Measurements from ENCODE around the gene EPHA7. TPM values are rescaled to one million over a fixed set of nuclear protein-coding genes. Genes with fewer than 3 reads are reported as not detected.

The EPHA7 gene
- total and polyA plus RNA-seq, 5 experiments from 2014 or later = not detected

DNA sequence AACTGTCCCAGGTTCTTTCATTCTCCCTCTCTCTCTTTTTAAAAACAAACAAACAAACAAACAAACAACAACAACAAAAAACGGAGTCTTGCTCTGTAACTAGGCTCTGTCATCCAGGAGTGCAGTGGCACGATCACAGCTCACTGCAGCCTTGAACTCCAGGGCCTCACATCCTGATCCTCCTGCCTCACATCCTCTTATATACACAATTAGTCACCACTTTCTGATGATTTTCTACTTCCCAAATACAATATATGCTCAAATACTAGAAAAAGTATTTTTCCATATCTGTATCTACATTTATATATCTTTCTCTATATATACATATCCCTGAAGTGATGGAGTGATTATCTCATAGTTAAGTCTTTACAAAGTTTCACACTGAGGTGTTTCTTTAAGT lies 170.7 kb downstream of the EPHA7 start:
- H3K27ac Mint-ChIP-seq = no peak overlapping the region
- no peaks in the 10 kb centered on the region for H3K4me1 Mint-ChIP-seq
- no peak overlapping the region for H3K4me3 Mint-ChIP-seq
- ATAC-seq (no peak), DNase-seq (no peak)
- no peaks in the 10 kb centered on the region for H3K27me3 Mint-ChIP-seq
- H3K9me3 Mint-ChIP-seq = peaks cover 0 to 11% (median 3%) of the 10 kb centered on the region in 9 donors
- POLR2A ChIA-PET = no interaction called here
- no peaks in the 10 kb centered on the region for H3K36me3 Mint-ChIP-seq

DNA sequence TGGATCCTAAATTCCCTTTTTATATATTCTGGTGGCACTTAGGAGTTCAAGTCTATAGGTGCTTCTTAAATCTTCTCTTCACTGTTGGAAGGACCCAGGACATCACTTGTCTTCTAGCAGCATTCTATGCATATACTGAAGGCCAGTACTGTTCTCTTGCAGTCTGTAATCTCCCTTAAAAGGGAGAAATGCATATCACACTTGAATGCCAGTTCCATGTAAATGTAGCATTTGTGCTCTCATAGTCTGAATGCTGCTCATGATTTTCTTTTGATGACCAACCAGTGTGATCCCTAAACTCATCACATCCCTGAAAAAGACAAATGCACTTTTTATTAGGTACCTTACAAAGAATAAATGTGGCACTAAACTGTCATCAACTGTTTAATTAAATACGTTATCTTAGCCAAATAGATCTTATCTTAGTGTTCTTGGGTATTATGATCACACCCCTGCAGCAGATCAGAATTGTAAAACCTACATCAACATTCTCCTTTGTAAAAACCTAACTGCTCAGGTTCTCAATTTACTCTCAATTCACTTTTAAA lies 176.1 kb downstream of the EPHA7 start:
- Mint-ChIP-seq H3K4me3 (no peak overlapping the region), H3K27me3 (no peaks in the 10 kb centered on the region), H3K4me1 (no peaks in the 10 kb centered on the region), H3K36me3 (no peaks in the 10 kb centered on the region), H3K9me3 (peaks cover 0 to 30% (median 2%) of the 10 kb centered on the region in 9 donors), H3K27ac (no peak overlapping the region)
- DNase-seq = no peak
- POLR2A ChIA-PET = no interaction called here
- no peak for ATAC-seq

DNA sequence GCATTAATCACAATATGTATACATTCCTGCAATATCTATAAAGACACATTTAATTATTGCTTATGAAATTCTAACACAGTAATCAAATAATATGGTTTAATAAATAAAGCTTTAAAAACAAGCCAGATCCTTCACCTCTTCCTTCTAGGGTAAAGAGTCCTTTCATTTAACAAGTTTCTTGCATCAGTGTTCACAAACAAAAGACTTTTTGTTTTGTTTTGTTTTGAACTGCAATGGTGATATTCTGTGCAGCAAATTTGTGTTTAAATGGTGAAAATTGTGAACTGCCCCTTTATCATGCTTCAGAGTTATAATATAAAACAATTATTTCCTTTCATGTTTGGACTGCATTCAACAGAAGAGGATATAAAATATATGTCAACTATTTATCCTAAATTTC lies 177.3 kb downstream of the EPHA7 start:
- Mint-ChIP-seq H3K4me3 (no peak overlapping the region), H3K4me1 (no peaks in the 10 kb centered on the region), H3K27me3 (no peaks in the 10 kb centered on the region), H3K36me3 (no peaks in the 10 kb centered on the region), H3K27ac (no peak overlapping the region), H3K9me3 (peaks cover 0 to 22% (median 0%) of the 10 kb centered on the region in 9 donors)
- ATAC-seq = no peak
- POLR2A ChIA-PET = no interaction called here
- no peak for DNase-seq

DNA sequence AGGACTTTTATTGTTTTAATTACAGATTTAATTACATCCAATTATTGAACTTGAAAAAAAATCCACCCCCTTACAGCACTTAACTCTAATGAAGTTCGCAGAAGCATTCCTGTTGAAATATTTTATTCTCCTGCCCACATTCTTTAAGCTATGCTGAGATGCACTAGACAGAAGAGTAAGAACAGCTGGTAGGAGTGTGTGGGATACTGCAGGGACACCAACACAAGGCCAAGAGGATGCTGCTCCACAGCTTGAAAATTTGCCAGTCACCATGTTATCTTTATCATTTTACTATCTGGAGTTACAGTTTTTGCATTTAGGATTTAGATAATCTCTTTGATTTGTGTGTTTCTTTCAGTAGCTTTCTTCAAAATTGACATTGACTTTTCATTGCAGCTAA lies 180.7 kb downstream of the EPHA7 start:
- Mint-ChIP-seq H3K4me3 (no peak overlapping the region), H3K36me3 (no peaks in the 10 kb centered on the region)
- POLR2A ChIA-PET = no interaction called here

DNA sequence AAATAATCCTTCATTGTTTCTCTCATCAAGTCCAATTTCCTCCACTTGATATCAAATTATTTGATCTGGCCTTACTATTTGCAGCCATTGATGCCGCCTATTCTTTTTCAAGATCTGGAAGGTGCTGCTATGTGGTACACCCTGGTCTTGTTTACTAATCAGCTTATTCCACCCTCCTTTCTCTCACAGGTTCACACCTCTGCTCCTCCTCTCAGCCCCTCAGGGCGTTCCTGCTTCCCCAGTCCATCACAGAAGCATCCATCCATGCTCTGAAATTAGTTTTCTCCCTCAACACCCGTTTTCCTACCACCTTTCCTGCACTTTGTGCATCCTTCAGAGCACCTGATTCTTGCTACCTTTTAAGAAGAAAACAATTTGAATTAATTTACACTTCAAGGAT lies 183.6 kb downstream of the EPHA7 start:
- Mint-ChIP-seq H3K4me1 (no peaks in the 10 kb centered on the region), H3K27me3 (no peaks in the 10 kb centered on the region), H3K4me3 (no peak overlapping the region), H3K9me3 (peaks cover 0 to 19% (median 4%) of the 10 kb centered on the region in 9 donors), H3K36me3 (no peaks in the 10 kb centered on the region), H3K27ac (no peak overlapping the region)
- DNase-seq (no peak), ATAC-seq (no peak)
- POLR2A ChIA-PET = no interaction called here

More for the DNA sequence above, 180.7 kb downstream of the EPHA7 start:
- H3K27ac Mint-ChIP-seq = no peak overlapping the region
- DNase-seq (no peak), ATAC-seq (no peak)
- peaks cover 0 to 19% (median 4%) of the 10 kb centered on the region in 9 donors for H3K9me3 Mint-ChIP-seq
- no peaks in the 10 kb centered on the region for H3K4me1 Mint-ChIP-seq
- H3K27me3 Mint-ChIP-seq = no peaks in the 10 kb centered on the region

DNA sequence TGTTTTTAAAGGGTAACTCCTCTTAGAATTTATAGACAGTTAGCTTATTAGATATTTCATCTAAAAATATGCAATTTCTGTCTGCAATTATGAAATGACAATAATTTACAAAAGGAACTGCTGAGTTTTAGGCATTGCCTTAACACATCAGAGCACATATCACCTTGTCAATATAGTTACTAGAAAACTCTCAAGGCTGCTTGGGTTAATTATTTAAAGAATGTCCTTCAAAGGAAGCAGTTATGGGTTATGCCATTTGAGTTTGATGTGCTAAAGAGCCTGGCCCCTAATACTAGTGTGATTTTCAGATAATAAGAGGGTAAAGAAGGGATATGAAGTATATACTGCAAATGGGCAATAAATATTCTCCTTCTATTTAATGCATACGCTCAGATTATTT lies 192.5 kb downstream of the EPHA7 start:
- POLR2A ChIA-PET = no interaction called here
- H3K4me1 Mint-ChIP-seq = no peaks in the 10 kb centered on the region
- ATAC-seq (no peak), DNase-seq (no peak)
- H3K27me3 Mint-ChIP-seq = no peaks in the 10 kb centered on the region
- H3K36me3 Mint-ChIP-seq = no peaks in the 10 kb centered on the region
- H3K9me3 Mint-ChIP-seq = peaks cover 0 to 2% (median 0%) of the 10 kb centered on the region in 9 donors
- H3K4me3 Mint-ChIP-seq = no peak overlapping the region
- no peak overlapping the region for H3K27ac Mint-ChIP-seq

DNA sequence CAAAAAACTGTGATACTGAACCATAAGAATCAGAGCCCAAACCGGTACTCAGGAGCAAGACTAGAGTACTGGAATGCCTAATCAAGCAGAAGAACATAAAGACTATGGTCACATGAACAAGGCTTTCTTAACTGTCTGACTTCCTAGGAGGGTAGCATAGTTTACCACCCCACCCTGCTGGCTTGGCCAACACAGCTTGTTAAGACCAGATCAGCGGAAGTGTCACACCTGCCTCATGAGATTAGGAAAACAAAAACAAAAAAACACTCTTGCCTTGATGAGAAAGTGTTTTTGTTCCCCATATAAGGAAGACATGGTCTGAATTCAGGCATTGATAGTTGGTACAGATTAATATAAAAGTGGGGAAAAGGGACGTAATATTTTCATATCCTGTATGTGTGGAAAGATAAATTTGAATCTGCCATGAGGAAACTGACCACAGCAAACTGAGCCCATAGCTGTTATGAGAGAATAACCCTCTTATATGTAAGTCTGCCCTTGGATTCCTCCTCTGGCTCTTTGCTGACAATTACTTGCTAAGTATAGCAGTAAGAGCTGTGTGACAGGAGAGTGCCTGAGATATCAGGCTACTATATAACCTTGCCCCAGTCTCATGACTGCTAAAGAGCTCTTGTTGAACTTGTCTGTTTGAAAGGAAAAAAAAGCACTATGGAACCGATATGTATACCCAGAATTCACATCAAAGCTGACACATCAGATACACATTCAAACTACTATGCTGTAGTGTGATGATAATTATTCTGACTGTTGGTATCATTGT lies 197.1 kb downstream of the EPHA7 start:
- Mint-ChIP-seq H3K4me3 (no peak overlapping the region), H3K4me1 (no peaks in the 10 kb centered on the region), H3K27me3 (no peaks in the 10 kb centered on the region), H3K9me3 (peaks cover 0 to 18% (median 7%) of the 10 kb centered on the region in 9 donors), H3K27ac (no peak overlapping the region), H3K36me3 (no peaks in the 10 kb centered on the region)
- ATAC-seq = no peak
- POLR2A ChIA-PET = no interaction called here
- DNase-seq = no peak

DNA sequence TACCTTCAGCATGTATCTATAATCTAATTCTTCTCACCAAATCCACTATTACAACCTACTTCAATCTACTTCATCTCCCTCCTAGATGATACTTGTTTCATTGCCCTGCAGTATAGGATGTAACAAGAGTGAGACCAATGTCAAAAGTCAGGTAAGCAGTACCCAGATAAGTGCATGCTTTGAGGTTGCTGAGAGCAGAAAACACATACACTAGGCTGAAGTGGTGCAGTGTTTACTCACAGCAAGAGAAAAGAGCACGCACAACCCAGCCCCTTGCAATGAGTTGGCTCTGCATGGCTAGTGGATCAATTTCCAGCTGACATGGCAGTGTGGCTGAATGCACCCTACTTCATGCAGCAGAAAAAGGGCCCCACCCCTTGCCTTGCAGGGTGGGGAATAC lies 199.9 kb downstream of the EPHA7 start:
- ATAC-seq = no peak
- Mint-ChIP-seq H3K9me3 (peaks cover 0 to 41% (median 11%) of the 10 kb centered on the region in 9 donors), H3K4me3 (no peak overlapping the region), H3K27ac (no peak overlapping the region), H3K27me3 (no peaks in the 10 kb centered on the region), H3K36me3 (no peaks in the 10 kb centered on the region), H3K4me1 (no peaks in the 10 kb centered on the region)
- DNase-seq = no peak
- POLR2A ChIA-PET = no interaction called here

DNA sequence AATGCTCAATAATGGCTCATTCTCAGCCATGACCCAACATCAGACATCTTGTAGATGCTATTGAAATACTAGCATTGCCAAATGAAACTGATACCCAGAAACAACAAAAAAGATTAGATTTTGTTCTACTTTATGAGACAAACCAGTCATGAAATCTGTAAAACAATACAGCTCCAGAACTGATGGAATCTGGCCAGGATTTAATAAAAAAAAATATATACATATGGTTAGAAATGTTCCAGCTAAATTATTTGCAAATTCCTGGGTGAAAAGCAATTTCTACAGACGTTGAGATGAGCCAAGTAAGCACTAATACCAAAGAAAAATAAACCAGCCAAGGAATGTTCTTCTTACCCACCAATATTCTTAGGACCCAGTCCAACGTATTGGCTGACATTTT lies 201.3 kb downstream of the EPHA7 start:
- Mint-ChIP-seq H3K4me3 (no peak overlapping the region), H3K27ac (no peak overlapping the region), H3K27me3 (no peaks in the 10 kb centered on the region), H3K36me3 (no peaks in the 10 kb centered on the region), H3K9me3 (peaks cover 0 to 41% (median 14%) of the 10 kb centered on the region in 9 donors), H3K4me1 (no peaks in the 10 kb centered on the region)
- ATAC-seq = no peak
- no peak for DNase-seq
- POLR2A ChIA-PET = no interaction called here

DNA sequence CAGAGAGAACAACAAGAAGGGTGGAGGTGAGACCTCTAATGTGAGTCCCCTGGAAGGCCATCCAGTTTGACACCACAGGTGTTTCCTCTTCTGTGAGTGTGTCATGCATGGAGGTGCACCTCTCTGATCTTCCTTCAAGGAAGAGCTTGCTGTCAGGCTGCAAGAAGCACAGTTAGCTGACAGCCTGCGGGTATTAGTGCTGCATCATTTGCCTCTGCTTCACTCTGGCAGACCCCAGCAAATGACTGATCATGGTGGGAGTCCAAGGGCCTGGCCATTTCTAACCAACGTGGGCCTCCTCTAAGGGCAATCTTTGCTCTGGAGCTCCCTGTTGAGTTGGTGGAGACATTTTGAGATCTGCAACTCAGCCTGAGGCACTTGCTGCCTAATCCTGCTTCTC lies 206.3 kb downstream of the EPHA7 start:
- Mint-ChIP-seq H3K4me3 (no peak overlapping the region), H3K27me3 (no peaks in the 10 kb centered on the region), H3K36me3 (peaks cover 0 to 6% (median 0%) of the 10 kb centered on the region in 3 donors), H3K9me3 (peaks cover 0 to 38% (median 13%) of the 10 kb centered on the region in 9 donors), H3K27ac (no peak overlapping the region), H3K4me1 (no peaks in the 10 kb centered on the region)
- POLR2A ChIA-PET = no interaction called here
- ATAC-seq (peak in 1 of 2 donors; percentile 16), DNase-seq (no peak)

DNA sequence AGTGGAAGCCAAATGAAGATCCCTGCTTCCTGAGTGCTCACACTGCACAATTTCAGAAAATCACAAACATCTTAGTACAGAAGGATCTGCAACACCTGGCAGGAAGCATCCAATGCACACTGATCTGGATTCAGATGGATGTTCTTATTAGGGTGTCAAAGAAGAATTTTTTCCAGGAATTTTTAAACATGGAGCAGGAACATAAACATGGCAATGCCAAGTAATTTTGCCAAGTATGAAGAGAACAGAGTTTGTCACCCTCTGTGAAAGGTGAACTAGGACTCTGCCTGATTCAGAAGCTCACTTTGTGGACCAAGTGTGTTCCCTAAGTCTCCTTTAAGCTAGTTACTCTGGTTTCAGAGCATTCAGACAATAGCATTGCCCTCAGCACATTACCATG lies 208.5 kb downstream of the EPHA7 start:
- H3K9me3 Mint-ChIP-seq = peaks cover 3 to 30% (median 8%) of the 10 kb centered on the region in 9 donors
- POLR2A ChIA-PET = no interaction called here
- no peaks in the 10 kb centered on the region for H3K27me3 Mint-ChIP-seq
- H3K36me3 Mint-ChIP-seq = peaks cover 0 to 6% (median 0%) of the 10 kb centered on the region in 3 donors
- ATAC-seq (no peak), DNase-seq (no peak)
- H3K27ac Mint-ChIP-seq = no peak overlapping the region
- no peak overlapping the region for H3K4me3 Mint-ChIP-seq
- no peaks in the 10 kb centered on the region for H3K4me1 Mint-ChIP-seq

DNA sequence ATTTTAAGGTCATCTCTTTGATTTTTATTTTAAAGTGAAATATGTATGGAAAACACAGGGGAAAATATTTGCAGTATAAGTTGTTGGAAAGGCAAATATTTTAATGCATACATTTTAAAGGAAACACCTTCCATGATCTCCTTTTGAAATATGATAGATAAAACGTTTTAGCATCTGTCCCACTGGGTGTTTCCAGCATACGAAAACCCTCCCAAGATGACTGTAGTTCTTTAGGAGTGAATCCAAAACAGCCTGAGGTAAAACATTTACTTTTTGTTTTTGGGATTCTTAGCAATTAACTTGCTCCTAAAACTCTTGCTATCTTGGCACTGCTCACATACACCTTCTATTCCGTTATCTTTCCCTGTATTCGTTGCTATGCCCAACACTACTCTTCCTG lies 210.0 kb downstream of the EPHA7 start:
- H3K36me3 Mint-ChIP-seq = peaks cover 0 to 6% (median 0%) of the 10 kb centered on the region in 3 donors
- DNase-seq = no peak
- no peak overlapping the region for H3K27ac Mint-ChIP-seq
- no peak overlapping the region for H3K4me3 Mint-ChIP-seq
- no peaks in the 10 kb centered on the region for H3K27me3 Mint-ChIP-seq
- POLR2A ChIA-PET = no interaction called here
- peaks cover 3 to 27% (median 10%) of the 10 kb centered on the region in 9 donors for H3K9me3 Mint-ChIP-seq
- H3K4me1 Mint-ChIP-seq = no peaks in the 10 kb centered on the region
- ATAC-seq = no peak

DNA sequence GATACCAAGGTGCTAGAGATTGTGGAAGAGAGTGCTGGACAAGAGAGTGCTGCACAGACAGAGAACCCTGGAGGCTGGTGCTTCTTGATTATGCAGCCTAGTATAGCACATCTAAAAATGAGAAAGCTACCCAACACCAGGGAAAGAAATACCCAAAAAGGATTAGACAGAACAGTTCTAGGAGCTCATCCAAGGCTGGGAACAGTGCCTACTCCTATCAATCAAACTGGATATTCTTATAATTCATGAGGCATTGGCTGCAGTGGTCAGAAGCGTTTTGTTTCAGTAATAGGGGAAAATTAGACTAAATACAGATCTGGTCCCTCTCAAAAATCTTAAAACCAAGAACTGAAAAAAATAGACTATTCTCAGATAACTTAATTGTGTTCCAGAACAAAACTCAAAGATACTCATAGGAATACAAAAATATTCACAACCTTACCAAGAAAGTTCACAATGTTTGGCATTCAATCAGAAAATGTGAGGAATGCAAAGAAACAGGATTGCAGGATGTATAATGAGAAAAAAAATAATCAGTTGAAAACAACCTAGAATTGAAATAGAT lies 222.9 kb downstream of the EPHA7 start:
- Mint-ChIP-seq H3K27me3 (no peaks in the 10 kb centered on the region), H3K4me3 (no peak overlapping the region), H3K36me3 (no peaks in the 10 kb centered on the region), H3K9me3 (peaks cover 0 to 18% (median 7%) of the 10 kb centered on the region in 9 donors), H3K27ac (no peak overlapping the region), H3K4me1 (no peaks in the 10 kb centered on the region)
- ATAC-seq (no peak), DNase-seq (no peak)
- POLR2A ChIA-PET = no interaction called here
